Renal cortex interstitium (tissue), 11 donors: ENCODE data around the gene SMYD3. TPM values are rescaled to one million over a fixed set of nuclear protein-coding genes. Genes with fewer than 3 reads are reported as not detected.
"Not testable (repeated sequence)": the region's sequence is repeated elsewhere in the genome, so short reads cannot be mapped to it uniquely, and the experiment has no call there.

Experiments
- DNase-seq, 11 donors: peaks; one replicate each; pipeline ENCODE4 v3.0.0-alpha.2; 2013; ENCODE audit warnings: low read depth in 9 of 11, low spot score in 4 of 11; ENCODE audit errors: extremely low read depth in 1 of 11
- polyA plus RNA-seq, 3 donors: library from polyadenylated mRNA; unstranded; fragments of 120-200 nt; gene quantifications; one replicate each; pipeline ENCODE4 v1.2.1, GENCODE V29; 2013; ENCODE audit not compliant: insufficient read length in 3 of 3

The SMYD3 gene
- polyA plus RNA-seq, 3 donors, result 25.0 to 28.7 (median 28.5) TPM

- no peak for DNase-seq
Measured at GRCh38 chr1:245751726-245752470, 755.2 kb downstream of the SMYD3 start.

DNA sequence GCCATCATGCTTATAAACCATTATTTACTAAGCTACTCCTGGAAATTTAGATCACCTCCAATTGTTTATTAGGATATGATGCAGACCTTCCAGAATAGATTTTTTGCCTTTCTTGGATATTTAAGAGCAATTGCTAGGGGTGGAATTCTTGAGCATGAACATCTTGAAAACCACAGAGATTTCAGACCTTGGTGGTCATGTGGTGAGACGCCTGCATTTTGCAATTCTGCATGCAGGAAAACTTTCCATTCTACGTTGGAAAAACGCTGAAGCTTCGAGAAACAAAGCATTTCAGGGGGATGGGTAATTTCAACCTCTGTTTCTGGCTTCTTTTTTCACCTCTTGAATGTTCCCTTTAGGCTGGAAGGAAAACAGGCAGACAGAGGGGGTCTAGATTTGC is 756.0 kb downstream of the SMYD3 start:
- no peak for DNase-seq

GRCh38 chr1:245750261-245750660 is 756.8 kb downstream of the SMYD3 start:
- no peak for DNase-seq

GRCh38 chr1:245749053-245749452 is 758.0 kb downstream of the SMYD3 start:
- no peak for DNase-seq

DNA sequence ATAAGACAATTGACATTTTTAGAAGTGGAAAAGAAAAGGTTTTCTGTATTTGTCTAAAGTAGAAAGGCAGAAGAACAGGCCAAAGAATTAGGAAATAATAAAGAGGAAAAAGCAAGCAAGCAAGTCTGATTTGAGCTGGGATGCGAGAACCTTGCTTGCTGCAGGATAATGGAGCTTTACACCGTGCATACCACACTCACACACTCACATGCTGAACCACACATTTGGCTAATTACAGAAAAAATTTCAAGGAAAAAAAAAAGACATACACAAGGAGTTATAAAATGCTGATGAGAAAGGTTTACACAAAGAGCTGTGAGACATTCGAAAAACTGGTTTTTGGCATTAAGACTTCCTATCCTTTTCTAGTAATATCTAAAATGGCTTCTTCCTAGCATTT is 758.4 kb downstream of the SMYD3 start:
- DNase-seq, result no peak

DNA sequence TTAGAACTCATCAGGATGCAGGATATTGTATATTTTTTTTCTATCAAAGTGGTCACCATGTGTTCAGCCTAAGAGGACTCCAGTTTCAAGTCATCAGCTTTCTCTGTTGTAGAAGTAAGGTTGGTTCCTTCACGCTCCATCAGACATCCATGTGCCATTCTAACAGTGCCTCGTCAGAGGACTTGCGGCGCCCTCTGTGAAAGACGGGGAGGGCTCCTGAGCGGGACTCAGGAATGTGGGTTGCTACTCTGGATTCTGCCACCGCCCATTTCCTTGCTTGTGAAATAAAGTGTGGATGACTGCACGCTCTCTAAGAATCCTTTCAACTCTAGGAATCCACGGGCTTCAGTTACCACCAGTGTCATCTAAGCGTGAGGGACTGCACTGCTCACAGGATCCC is 758.8 kb downstream of the SMYD3 start:
- no peak for DNase-seq

- DNase-seq, result peak in 5 of 11 donors; percentile 32 to 71 (median 45)
Measured at GRCh38 chr1:245742896-245743295, 764.2 kb downstream of the SMYD3 start.

GRCh38 chr1:245740336-245740735 is 766.7 kb downstream of the SMYD3 start:
- DNase-seq, result not testable (repeated sequence)

- no peak for DNase-seq
Measured at GRCh38 chr1:245730801-245731200, 776.3 kb downstream of the SMYD3 start.

DNA sequence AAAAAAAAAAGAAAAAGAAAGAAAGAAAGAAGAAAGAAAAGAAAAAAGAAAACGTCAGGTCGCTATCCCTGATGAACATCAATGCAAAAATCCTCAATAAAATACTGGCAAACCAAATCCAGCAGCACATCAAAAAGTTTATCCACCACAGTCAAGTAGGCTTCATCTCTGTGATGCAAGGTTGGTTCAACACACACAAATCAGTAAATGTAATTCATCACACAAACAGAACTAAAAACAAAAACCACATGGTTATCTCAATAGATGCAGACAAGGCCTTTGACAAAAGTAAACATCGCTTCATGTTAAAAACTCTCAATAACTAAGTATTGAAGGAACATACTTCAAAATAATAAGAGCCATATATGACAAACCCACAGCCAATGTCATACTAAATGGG is 779.0 kb downstream of the SMYD3 start:
- not testable (repeated sequence) for DNase-seq

DNA sequence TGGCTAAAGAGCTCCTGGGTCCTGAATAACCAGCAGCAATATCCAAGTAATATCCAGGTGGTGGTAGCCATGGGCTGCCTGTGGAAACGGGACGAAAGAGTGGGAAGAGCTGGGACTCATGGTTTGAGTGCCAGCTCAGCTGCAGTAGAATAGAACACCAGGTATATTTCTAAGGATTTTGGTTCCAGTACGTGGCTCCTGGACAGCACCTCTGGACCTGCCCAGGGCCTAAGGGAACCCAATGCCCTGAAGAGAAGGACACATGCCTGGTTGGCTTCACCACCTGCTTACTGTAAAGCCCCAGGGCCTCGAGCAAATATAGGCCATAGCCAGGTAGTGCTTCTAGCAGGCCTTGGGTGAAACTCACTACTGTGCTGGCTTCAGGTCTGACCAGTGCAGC is 785.6 kb downstream of the SMYD3 start:
- DNase-seq, result no peak

DNA sequence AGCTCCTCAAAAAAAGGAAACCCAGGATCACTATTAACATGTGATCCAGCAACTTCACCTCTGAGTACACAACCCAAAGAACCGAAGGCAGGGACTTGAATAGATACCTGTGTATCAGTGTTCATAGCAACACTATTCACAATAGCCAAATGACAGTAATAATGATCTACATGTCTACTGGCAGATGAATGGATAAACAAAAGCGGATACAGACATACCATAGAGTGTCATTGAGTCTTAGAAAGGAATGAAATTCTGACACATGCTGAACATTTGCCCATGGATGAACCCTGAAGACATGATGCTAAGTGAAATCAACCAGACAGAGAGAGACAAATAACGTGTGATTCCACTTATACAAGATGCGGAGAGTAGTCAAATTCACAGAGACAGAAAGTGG is 788.1 kb downstream of the SMYD3 start:
- DNase-seq, result no peak

- DNase-seq, result no peak
Measured at GRCh38 chr1:245718123-245718522, 789.0 kb downstream of the SMYD3 start.

DNA sequence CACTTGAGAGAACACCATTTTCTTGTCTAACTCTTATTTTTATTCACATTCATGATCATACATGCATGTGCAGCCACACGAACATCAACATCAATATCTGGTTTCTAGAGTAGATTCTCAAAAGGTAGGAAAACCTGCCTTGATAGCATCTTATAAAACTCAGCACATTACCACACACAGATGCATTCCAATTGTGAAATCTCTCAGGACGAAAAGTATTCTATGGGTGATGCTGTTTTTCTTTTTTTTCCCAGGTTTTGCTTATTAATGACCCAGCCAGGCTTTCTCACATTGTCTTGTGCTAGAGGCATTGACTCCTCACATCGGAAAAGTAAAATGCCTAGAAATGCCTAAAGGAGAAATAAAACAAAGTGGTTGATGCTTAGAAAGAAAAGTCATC is 789.5 kb downstream of the SMYD3 start:
- no peak for DNase-seq

GRCh38 chr1:245716561-245716960 is 790.5 kb downstream of the SMYD3 start:
- DNase-seq, result no peak

GRCh38 chr1:245715970-245716369 is 791.1 kb downstream of the SMYD3 start:
- DNase-seq, result no peak

DNA sequence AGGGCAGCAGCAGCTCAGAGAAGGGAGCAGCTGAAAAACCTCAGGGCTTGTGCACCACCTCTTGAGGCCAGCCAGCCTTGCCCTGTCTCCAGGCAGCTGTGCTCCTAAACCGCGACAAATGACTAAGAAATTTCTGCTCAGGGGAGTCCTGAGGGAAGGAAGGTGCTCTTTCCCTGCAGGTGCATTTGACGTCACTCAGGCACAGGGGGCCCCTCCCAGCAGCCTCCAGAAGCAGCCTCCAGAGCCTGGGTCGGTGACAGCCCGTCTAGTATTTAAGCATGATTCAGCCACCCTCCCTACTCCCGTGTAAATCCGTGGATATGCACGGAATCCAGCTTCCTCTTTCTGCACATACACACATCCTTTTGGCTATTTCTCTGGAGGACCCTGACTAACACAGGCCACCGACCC is 791.8 kb downstream of the SMYD3 start:
- peak in 1 of 11 donors; percentile 17 for DNase-seq

- DNase-seq, result not testable (repeated sequence)
Measured at GRCh38 chr1:245714027-245714426, 793.1 kb downstream of the SMYD3 start.

GRCh38 chr1:245710961-245711903 is 795.8 kb downstream of the SMYD3 start:
- no peak for DNase-seq

GRCh38 chr1:245707941-245708340 is 799.1 kb downstream of the SMYD3 start:
- no peak for DNase-seq
